Mucosa of descending colon (tissue), 3 donors: ENCODE data around the gene COL25A1. TPM values are rescaled to one million over a fixed set of nuclear protein-coding genes. Genes with fewer than 3 reads are reported as not detected.

Experiments used
- ATAC-seq: fragments of 200-7000 bp; cut with Tn5 transposase; one replicate; pipeline ENCODE4 v1.9.1; 2020; ENCODE audit warnings: mild to moderate bottlenecking, moderate library complexity
- DNase-seq, 3 donors: peaks; one replicate each; pipeline ENCODE4 v3.0.0-alpha.2; 2020
- H3K36me3 ChIP-seq: fragments of 200-600 bp; one replicate; pipeline ENCODE4 v1.8.0; 2021; ENCODE audit warnings: low read depth, mild to moderate bottlenecking
- H3K4me1 ChIP-seq: fragments of 200-600 bp; one replicate; pipeline ENCODE4 v1.8.0; 2021; ENCODE audit warnings: low read depth, mild to moderate bottlenecking
- H3K4me3 ChIP-seq: fragments of 200-600 bp; one replicate; pipeline ENCODE4 v1.8.0; 2021; ENCODE audit warnings: mild to moderate bottlenecking
- H3K9me3 ChIP-seq: fragments of 200-600 bp; one replicate; pipeline ENCODE4 v1.8.0; 2021; ENCODE audit warnings: mild to moderate bottlenecking
- CTCF ChIP-seq: fragments of 200-600 bp; IDR thresholded peaks from one replicate; pipeline ENCODE4 v1.8.0; 2022; ENCODE audit warnings: antibody characterized with exemption, mild to moderate bottlenecking
- intact Hi-C, 2 donors: fragments of 100-400 bp; cut with DNase I in 1 of 2; cut with micrococcal nuclease in 1 of 2; formaldehyde crosslinking; loops; one replicate each; pipeline versions ENCODE4 v1.11.0 to v1.11.1; 2022; cut with DNase I, micrococcal nuclease
- total RNA-seq, 3 donors: library from RNA; stranded (reverse); fragmentation: NEBNext Ultra II Directional in 2 of 3; extraction: Animal tissue kit (Norgen Biotek cat#: 25700) in 2 of 3; gene quantifications; one replicate each; pipeline versions ENCODE4 v1.2.1 to v1.2.4, GENCODE V29; 2021 to 2023
- donor health status: DM: no; HTN: no; CAD: no; lungs with moderate emphysema.
- donor health status: DM: no; HTN: no; CAD: no.
- donor health status: DM: no; HTN: yes; CAD: no.

Gene COL25A1
- total RNA-seq, 3 donors from 2014 or later: 0.12 to 0.35 (median 0.14) TPM

DNA sequence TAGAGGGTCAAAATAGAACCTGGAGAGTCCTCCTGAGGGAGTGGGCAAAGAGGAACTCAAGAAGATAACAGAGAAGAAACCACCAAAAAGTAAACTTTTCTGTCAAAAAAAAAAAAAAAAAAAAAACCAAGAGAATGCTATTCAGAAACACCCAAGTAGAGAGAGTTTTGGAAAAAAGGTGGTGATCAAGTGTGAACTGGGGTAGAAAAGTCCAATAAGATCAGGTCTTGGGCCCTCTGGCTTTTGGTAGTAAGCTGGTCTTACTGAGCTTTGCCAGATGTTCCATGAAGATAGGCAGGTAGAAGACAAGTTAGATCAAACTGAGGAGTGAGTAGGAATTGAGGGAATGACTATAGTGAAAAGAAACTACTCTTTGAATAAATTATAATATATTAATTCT is 167.5 kb downstream of the COL25A1 start:
- intact Hi-C loops: no loop called here
- H3K4me1 ChIP-seq: no peaks in the 10 kb centered on the region
- DNase-seq (no peak), ATAC-seq (no peak)
- no peaks in the 10 kb centered on the region for H3K36me3 ChIP-seq
- H3K4me3 ChIP-seq: no peak overlapping the region
- no peaks in the 10 kb centered on the region for H3K9me3 ChIP-seq
- TF ChIP-seq CTCF: no peak

GRCh38 chr4:109134268-109134667 is 168.2 kb downstream of the COL25A1 start:
- DNase-seq: no peak
- Histone ChIP-seq H3K36me3 (no peaks in the 10 kb centered on the region), H3K4me3 (no peak overlapping the region), H3K9me3 (no peaks in the 10 kb centered on the region), H3K4me1 (no peaks in the 10 kb centered on the region)
- ATAC-seq: no peak
- no peak for TF ChIP-seq CTCF
- intact Hi-C loops: no loop called here

GRCh38 chr4:109131559-109131958 is 170.9 kb downstream of the COL25A1 start:
- ATAC-seq: no peak
- no peak for TF ChIP-seq CTCF
- intact Hi-C loops: no loop called here
- Histone ChIP-seq H3K36me3 (no peaks in the 10 kb centered on the region), H3K4me1 (no peaks in the 10 kb centered on the region), H3K9me3 (no peaks in the 10 kb centered on the region), H3K4me3 (no peak overlapping the region)
- no peak for DNase-seq

GRCh38 chr4:109128589-109128988 is 173.9 kb downstream of the COL25A1 start:
- DNase-seq: no peak
- no peak for ATAC-seq
- H3K9me3 ChIP-seq: no peaks in the 10 kb centered on the region
- H3K4me3 ChIP-seq: no peak overlapping the region
- no peak for TF ChIP-seq CTCF
- H3K4me1 ChIP-seq: no peaks in the 10 kb centered on the region
- no peaks in the 10 kb centered on the region for H3K36me3 ChIP-seq
- intact Hi-C loops: no loop called here

DNA sequence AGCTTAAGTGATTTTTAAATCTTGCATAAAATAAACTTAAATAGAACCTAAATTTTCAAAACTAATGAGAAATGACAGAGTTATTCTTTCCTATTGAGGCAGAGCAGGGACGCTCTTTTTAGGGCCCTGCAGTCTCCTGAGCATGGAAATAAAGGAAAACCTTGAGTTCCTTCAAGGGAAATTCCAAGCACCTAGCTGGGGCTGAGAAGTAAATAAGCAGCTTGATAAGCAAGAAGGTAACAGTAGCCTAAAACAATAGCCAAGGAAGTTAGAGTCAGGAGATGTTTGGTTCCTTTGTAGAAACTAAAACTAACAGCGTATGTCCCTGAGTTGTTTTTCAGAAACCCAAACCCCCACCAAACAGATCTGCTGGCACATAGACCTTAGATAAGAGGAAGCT is 174.6 kb downstream of the COL25A1 start:
- no peak for TF ChIP-seq CTCF
- ATAC-seq (no peak), DNase-seq (no peak)
- H3K4me1 ChIP-seq: no peaks in the 10 kb centered on the region
- no peaks in the 10 kb centered on the region for H3K36me3 ChIP-seq
- intact Hi-C loops: no loop called here
- H3K4me3 ChIP-seq: no peak overlapping the region
- H3K9me3 ChIP-seq: no peaks in the 10 kb centered on the region

- intact Hi-C loops: no loop called here
- DNase-seq (no peak), ATAC-seq (no peak)
- H3K36me3 ChIP-seq: no peaks in the 10 kb centered on the region
- no peak overlapping the region for H3K4me3 ChIP-seq
- no peaks in the 10 kb centered on the region for H3K4me1 ChIP-seq
- H3K9me3 ChIP-seq: no peaks in the 10 kb centered on the region
- no peak for TF ChIP-seq CTCF
Observed at GRCh38 chr4:109126856-109127255, 175.6 kb downstream of the COL25A1 start.
